Brain microvascular endothelial cell (primary cell): Measurements from ENCODE around the gene ARSG.
A peak's percentile ranks its signal among the peaks of the same experiment; 100 is the strongest.

Experiments
- DNase-seq: peaks from one replicate; pipeline ENCODE4 v3.0.0-alpha.2; 2020
- H3K27ac ChIP-seq: fragments of 250-450 bp; sonication (Bioruptor Pico); 2 replicates; pipeline ENCODE4 v1.5.1; 2020; ENCODE audit warnings: mild to moderate bottlenecking, moderate library complexity
- H3K27me3 ChIP-seq: fragments of 250-450 bp; sonication (Bioruptor Pico); replicated peaks from 2 replicates; pipeline ENCODE4 v1.5.1; 2020; ENCODE audit warnings: mild to moderate bottlenecking
- H3K36me3 ChIP-seq: fragments of 250-450 bp; sonication (Bioruptor Pico); replicated peaks from 2 replicates; pipeline ENCODE4 v1.5.1; 2020; ENCODE audit warnings: mild to moderate bottlenecking
- H3K4me3 ChIP-seq: 2 replicates; pipeline ENCODE4 v1.5.1; 2011; ENCODE audit warnings: low read depth, mild to moderate bottlenecking, control low read depth, low read length, moderate library complexity
- in situ Hi-C: cut with HindIII; loops from 2 replicates; pipeline ENCODE4 v1.10.0; 2017; ENCODE audit warnings: low sequenced_read_pairs, low pct_ligation_motif_present
- TF ChIP-seq, protein P1 (sequence below): IDR thresholded peaks from 2 replicates; pipeline ENCODE4 v1.5.1; 2011; ENCODE audit warnings: low read depth, mild to moderate bottlenecking, moderate library complexity, low read length, control low read depth, inconsistent platforms; ENCODE audit errors: missing control alignments

The ARSG gene

DNA sequence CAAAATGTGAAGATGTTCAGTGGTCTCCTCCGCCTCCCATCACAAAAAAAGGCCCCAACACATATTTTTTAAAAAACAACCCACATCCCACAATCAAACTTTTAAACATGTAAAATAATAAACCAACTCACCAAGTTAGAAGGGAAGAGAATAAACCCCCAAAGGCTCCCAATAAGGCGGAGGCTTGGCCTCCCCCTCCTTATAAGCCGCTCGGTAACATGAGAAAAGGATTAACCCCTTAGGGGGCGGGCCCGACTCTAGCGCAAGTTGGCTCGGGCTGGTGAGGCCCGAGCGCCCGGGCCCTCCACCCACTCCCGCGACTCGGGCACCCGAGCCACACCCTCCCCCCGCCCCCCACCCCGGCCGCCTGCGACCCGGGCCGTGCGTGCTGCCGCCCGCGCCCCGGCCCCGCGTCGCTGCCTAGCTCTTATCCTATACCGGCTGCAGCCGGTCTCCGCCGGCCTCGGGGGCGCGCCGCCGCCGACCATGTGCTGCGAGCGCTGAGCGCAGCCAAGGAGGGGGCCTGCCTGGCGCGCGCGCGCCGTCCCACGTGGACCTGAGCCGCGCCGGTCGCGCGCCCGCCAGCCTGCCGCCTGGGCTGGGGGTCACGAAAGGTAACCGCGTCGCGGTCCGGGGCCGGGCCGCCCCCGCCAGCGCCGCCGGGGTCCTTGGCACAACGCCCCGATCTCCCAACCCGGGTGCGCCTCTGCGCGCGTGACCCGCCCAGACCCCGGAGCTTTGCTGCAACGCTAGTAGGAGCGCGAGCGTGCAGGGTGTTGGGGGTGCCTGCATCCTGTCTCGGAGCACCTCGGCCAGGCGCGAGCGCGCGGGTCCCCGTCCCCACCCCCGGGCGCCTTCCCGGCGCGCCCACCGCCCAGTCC lies at the start of gene ARSG, which contains the start of gene SLC16A6:
Gene ARSG (plus strand): TSS at position 541 of the 881 bp plus-strand sequence. CDS start 15,999 bp downstream, outside the sequence.
Gene SLC16A6 (minus strand): TSS at position 173 of the 881 bp plus-strand sequence. CDS start 12,807 bp downstream, outside the sequence.
- TF ChIP-seq, protein P1, sequence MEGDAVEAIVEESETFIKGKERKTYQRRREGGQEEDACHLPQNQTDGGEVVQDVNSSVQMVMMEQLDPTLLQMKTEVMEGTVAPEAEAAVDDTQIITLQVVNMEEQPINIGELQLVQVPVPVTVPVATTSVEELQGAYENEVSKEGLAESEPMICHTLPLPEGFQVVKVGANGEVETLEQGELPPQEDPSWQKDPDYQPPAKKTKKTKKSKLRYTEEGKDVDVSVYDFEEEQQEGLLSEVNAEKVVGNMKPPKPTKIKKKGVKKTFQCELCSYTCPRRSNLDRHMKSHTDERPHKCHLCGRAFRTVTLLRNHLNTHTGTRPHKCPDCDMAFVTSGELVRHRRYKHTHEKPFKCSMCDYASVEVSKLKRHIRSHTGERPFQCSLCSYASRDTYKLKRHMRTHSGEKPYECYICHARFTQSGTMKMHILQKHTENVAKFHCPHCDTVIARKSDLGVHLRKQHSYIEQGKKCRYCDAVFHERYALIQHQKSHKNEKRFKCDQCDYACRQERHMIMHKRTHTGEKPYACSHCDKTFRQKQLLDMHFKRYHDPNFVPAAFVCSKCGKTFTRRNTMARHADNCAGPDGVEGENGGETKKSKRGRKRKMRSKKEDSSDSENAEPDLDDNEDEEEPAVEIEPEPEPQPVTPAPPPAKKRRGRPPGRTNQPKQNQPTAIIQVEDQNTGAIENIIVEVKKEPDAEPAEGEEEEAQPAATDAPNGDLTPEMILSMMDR = no peak
- in situ Hi-C loops = no loop called here
- H3K27me3 ChIP-seq = no peaks in the 10 kb centered on the region
- no peaks in the 10 kb centered on the region for H3K36me3 ChIP-seq
- peak; percentile 40 for DNase-seq
- peak within 1 kb of the TSS; percentile 11 for H3K27ac ChIP-seq
- peak within 1 kb of the TSS; percentile 64 for H3K4me3 ChIP-seq

DNA sequence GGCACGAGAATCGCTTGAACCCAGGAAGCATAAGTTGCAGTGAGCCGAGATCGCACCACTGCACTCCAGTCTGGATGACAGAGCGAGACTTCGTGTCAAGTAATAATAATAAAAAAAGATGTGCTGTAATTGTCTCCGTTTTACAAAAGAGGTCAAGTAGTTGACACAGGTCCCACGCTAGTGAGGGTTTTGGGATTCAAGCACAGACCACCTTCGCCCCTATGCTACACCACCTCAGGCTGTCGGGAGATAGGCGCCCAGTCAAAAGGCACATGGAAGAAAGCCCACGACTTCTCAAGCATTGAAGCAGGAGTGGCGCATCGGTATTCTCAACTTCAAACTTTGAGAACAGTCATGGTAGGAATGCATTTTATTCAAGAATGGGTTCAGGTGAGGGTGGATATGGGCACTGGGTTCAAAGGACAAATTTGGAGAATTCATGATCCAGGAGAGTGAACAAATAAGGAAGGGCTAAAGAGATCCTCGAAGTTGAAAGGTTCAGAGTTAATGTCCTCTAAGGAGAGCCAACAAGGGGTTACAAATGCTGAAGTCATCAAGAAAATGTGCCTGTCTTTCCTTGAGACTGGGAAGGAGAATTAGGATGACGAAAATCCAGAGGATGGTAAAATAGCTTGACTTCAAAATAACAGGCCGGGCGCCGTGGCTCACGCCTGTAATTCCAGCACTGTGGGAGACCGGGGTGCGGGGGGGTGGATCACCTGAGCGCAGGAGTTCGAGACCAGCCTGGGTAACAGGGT lies 44.8 kb upstream of the ARSG start:
- Histone ChIP-seq H3K4me3 (no peak overlapping the region), H3K27me3 (no peaks in the 10 kb centered on the region), H3K27ac (no peak overlapping the region), H3K36me3 (no peaks in the 10 kb centered on the region)
- in situ Hi-C loops = no loop called here
- TF ChIP-seq, protein P1 = no peak
- no peak for DNase-seq

- peak; percentile 77 for DNase-seq
- H3K27me3 ChIP-seq = no peaks in the 10 kb centered on the region
- in situ Hi-C loops = no loop called here
- no peaks in the 10 kb centered on the region for H3K36me3 ChIP-seq
- H3K27ac ChIP-seq = peak within 1 kb of the TSS; percentile 84
- peak within 1 kb of the TSS; percentile 84 for H3K4me3 ChIP-seq
- TF ChIP-seq, protein P1 = no peak
These were observed 43.7 kb upstream of the ARSG start, which contains the start of gene AMZ2 for GRCh38 chr17:68247445-68248198. TSS of gene AMZ2 (plus strand) at chr17:68248043. CDS start at chr17:68250188, 2,145 bp downstream.

GRCh38 chr17:68248199-68248825 lies 43.0 kb upstream of the ARSG start:
- Histone ChIP-seq H3K27me3 (no peaks in the 10 kb centered on the region), H3K27ac (peak overlapping the region; percentile 84), H3K36me3 (no peaks in the 10 kb centered on the region), H3K4me3 (peak overlapping the region; percentile 84)
- TF ChIP-seq, protein P1 = no peak
- DNase-seq = peak; percentile 51
- in situ Hi-C loops = no loop called here

DNA sequence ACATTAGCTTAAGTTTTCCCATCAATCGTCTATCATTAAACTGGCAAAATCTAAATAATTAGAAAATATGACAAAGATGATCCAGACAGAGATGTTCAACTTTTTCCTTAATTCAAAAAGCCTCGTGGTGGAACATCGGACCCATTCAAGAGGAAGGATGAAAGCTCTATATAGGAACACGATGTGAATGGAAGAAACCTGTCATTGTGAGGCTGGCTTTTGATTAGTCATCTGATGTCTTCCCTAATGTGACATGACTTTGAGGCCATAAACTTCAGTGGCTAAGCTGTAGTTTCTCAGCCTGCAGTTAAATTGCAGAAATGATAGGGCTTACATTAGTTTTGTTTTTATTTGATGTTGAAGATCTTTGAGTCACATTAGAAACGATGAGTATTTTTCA lies 42.4 kb upstream of the ARSG start:
- in situ Hi-C loops = no loop called here
- no peak overlapping the region for H3K27ac ChIP-seq
- TF ChIP-seq, protein P1 = no peak
- peak overlapping the region; percentile 84 for H3K4me3 ChIP-seq
- no peak for DNase-seq
- H3K36me3 ChIP-seq = no peaks in the 10 kb centered on the region
- H3K27me3 ChIP-seq = no peaks in the 10 kb centered on the region
